ENCODE measurements around the gene CSNK2B. TPM values are rescaled to one million over a fixed set of nuclear protein-coding genes. Genes with fewer than 3 reads are reported as not detected.

CSNK2B gene
- total and polyA plus RNA-seq, 9 of the 15 experiments (the other 6 are each of a cell fraction or from before 2014, with no cell fraction given), result 120 to 1,126 (median 529) TPM

GRCh38 chr6:31697555-31697954 lies 31.7 kb downstream of the CSNK2B start (continued):
- TF ChIP-seq ARID4B (CRISPR knock-in tag; IDR thresholded peaks at IDR 0.05) (no peak), EHMT2 (IDR thresholded peaks at IDR 0.05) (0 out of 2 replicates have a peak, but pooled peaks have one; percentile 22), MNT (conservative IDR thresholded peaks at IDR 0.05) (no peak), CREM (IDR thresholded peaks at IDR 0.05; ENCODE audit: low read depth) (no peak), NKRF (IDR thresholded peaks at IDR 0.05; ENCODE audit: borderline replicate concordance) (peak; percentile 27; the same call in 1 of the 2 replicates), PCBP2 (IDR thresholded peaks at IDR 0.05; ENCODE audit: low read depth, low read length, poor library complexity, severe bottlenecking) (no peak), SIX5 (IDR thresholded peaks at IDR 0.05; ENCODE audit: borderline replicate concordance in 1 of 2, insufficient read depth in 1 of 2, low read depth in 1 of 2, low read length in 2 of 2) (0 out of 4 replicates have a peak, but pooled peaks of 1 of the 2 experiments have one; percentile 12), SNIP1 (IDR thresholded peaks at IDR 0.05; ENCODE audit: low read depth) (no peak), FOXK2 (conservative IDR thresholded peaks at IDR 0.05 in 1 of 2, IDR thresholded peaks at IDR 0.05 in 1 of 2; ENCODE audit: low read depth in 2 of 2) (no peak), HCFC1 (IDR thresholded peaks at IDR 0.05; ENCODE audit: low read depth, low read length) (no peak), CCNT2 (IDR thresholded peaks at IDR 0.05; ENCODE audit: borderline replicate concordance, extremely low read depth, insufficient read length, low read depth, low read length) (no peak), GABPB2 (CRISPR knock-in tag; conservative IDR thresholded peaks at IDR 0.05) (no peak), MYC (IDR thresholded peaks at IDR 0.05; ENCODE audit: low read depth, low read length) (no peak), MYC (CRISPR knock-in tag; IDR thresholded peaks at IDR 0.05; ENCODE audit: borderline replicate concordance, low read depth) (no peak)
- TF ChIP-seq, protein P1, sequence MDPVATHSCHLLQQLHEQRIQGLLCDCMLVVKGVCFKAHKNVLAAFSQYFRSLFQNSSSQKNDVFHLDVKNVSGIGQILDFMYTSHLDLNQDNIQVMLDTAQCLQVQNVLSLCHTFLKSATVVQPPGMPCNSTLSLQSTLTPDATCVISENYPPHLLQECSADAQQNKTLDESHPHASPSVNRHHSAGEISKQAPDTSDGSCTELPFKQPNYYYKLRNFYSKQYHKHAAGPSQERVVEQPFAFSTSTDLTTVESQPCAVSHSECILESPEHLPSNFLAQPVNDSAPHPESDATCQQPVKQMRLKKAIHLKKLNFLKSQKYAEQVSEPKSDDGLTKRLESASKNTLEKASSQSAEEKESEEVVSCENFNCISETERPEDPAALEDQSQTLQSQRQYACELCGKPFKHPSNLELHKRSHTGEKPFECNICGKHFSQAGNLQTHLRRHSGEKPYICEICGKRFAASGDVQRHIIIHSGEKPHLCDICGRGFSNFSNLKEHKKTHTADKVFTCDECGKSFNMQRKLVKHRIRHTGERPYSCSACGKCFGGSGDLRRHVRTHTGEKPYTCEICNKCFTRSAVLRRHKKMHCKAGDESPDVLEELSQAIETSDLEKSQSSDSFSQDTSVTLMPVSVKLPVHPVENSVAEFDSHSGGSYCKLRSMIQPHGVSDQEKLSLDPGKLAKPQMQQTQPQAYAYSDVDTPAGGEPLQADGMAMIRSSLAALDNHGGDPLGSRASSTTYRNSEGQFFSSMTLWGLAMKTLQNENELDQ (CRISPR knock-in tag; IDR thresholded peaks at IDR 0.05; ENCODE audit: borderline replicate concordance), result no peak
- TF ChIP-seq, protein P2, sequence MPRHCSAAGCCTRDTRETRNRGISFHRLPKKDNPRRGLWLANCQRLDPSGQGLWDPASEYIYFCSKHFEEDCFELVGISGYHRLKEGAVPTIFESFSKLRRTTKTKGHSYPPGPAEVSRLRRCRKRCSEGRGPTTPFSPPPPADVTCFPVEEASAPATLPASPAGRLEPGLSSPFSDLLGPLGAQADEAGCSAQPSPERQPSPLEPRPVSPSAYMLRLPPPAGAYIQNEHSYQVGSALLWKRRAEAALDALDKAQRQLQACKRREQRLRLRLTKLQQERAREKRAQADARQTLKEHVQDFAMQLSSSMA (CRISPR knock-in tag; IDR thresholded peaks at IDR 0.05), result no peak
